HUES48 (cell line): ENCODE results near the gene MMP1.

Experiments used
- H3K27ac ChIP-seq: one replicate; pipeline ENCODE4 v1.7.0; 2013; ENCODE audit warnings: low read depth, low read length, inconsistent platforms
- H3K27me3 ChIP-seq: 2 replicates; pipeline ENCODE4 v1.6.1; 2013; ENCODE audit warnings: mild to moderate bottlenecking, low read length; ENCODE audit not compliant: control insufficient read depth, insufficient read depth
- H3K36me3 ChIP-seq: 2 replicates; pipeline ENCODE4 v1.6.1; 2013; ENCODE audit warnings: low read length; ENCODE audit not compliant: control insufficient read depth, insufficient read depth
- H3K4me1 ChIP-seq: 2 replicates; pipeline ENCODE4 v1.6.1; 2013; ENCODE audit warnings: mild to moderate bottlenecking, low read length; ENCODE audit not compliant: control insufficient read depth, insufficient read depth
- H3K4me3 ChIP-seq: 2 replicates; pipeline ENCODE4 v1.5.1; 2013; ENCODE audit warnings: mild to moderate bottlenecking, low read depth, low read length
- H3K9ac ChIP-seq: 2 replicates; pipeline ENCODE4 v1.6.1; 2013; ENCODE audit warnings: mild to moderate bottlenecking, low read depth, low read length, moderate library complexity
- H3K9me3 ChIP-seq: 2 replicates; pipeline ENCODE4 v1.6.1; 2013; ENCODE audit warnings: low read length; ENCODE audit not compliant: control insufficient read depth, insufficient read depth

Gene MMP1

GRCh38 chr11:102784380-102784779 is 13.6 kb downstream of the MMP1 start:
- H3K9ac ChIP-seq, result no peak overlapping the region
- H3K27me3 ChIP-seq, result no peaks in the 10 kb centered on the region
- H3K9me3 ChIP-seq, result no peaks in the 10 kb centered on the region
- no peak overlapping the region for H3K4me3 ChIP-seq
- H3K4me1 ChIP-seq, result peaks cover 23% of the 10 kb centered on the region
- H3K36me3 ChIP-seq, result no peaks in the 10 kb centered on the region
- no peak overlapping the region for H3K27ac ChIP-seq

- no peaks in the 10 kb centered on the region for H3K27me3 ChIP-seq
- no peaks in the 10 kb centered on the region for H3K9me3 ChIP-seq
- no peak overlapping the region for H3K27ac ChIP-seq
- H3K4me1 ChIP-seq, result peaks cover 24% of the 10 kb centered on the region
- no peaks in the 10 kb centered on the region for H3K36me3 ChIP-seq
- H3K4me3 ChIP-seq, result no peak overlapping the region
- H3K9ac ChIP-seq, result no peak overlapping the region
Observed at GRCh38 chr11:102783720-102784119, 14.2 kb downstream of the MMP1 start.

GRCh38 chr11:102783016-102783415 is 14.9 kb downstream of the MMP1 start:
- Histone ChIP-seq H3K27ac (no peak overlapping the region), H3K27me3 (no peaks in the 10 kb centered on the region), H3K4me1 (peaks cover 24% of the 10 kb centered on the region), H3K9ac (no peak overlapping the region), H3K36me3 (no peaks in the 10 kb centered on the region), H3K4me3 (no peak overlapping the region), H3K9me3 (no peaks in the 10 kb centered on the region)

GRCh38 chr11:102781676-102782075 is 16.3 kb downstream of the MMP1 start:
- Histone ChIP-seq H3K4me3 (no peak overlapping the region), H3K4me1 (peaks cover 24% of the 10 kb centered on the region), H3K27me3 (no peaks in the 10 kb centered on the region), H3K9ac (no peak overlapping the region), H3K9me3 (no peaks in the 10 kb centered on the region), H3K27ac (no peak overlapping the region), H3K36me3 (no peaks in the 10 kb centered on the region)

- Histone ChIP-seq H3K4me3 (no peak within 1 kb of the TSS; the same call in 1 of the 2 replicates), H3K36me3 (no peaks in the 10 kb centered on the region), H3K27ac (peak within 1 kb of the TSS; percentile 70), H3K9me3 (no peaks in the 10 kb centered on the region), H3K9ac (no peak within 1 kb of the TSS; the same call in 1 of the 2 replicates), H3K27me3 (no peaks in the 10 kb centered on the region), H3K4me1 (peaks cover 19% of the 10 kb centered on the region)
Observed at GRCh38 chr11:102780491-102780918, 17.5 kb downstream of the MMP1 start, which contains the start of gene MMP10. Gene MMP10, minus strand, starts transcription at chr11:102780628. Its CDS starts 37 bp downstream, at chr11:102780591.

- Histone ChIP-seq H3K9me3 (no peaks in the 10 kb centered on the region), H3K4me1 (peaks cover 19% of the 10 kb centered on the region), H3K4me3 (no peak overlapping the region), H3K27me3 (no peaks in the 10 kb centered on the region), H3K27ac (no peak overlapping the region), H3K9ac (no peak overlapping the region), H3K36me3 (no peaks in the 10 kb centered on the region)
Observed at GRCh38 chr11:102776454-102776853, 21.5 kb downstream of the MMP1 start.

- Histone ChIP-seq H3K9ac (no peak overlapping the region), H3K27me3 (no peaks in the 10 kb centered on the region), H3K4me3 (no peak overlapping the region), H3K4me1 (no peaks in the 10 kb centered on the region), H3K27ac (no peak overlapping the region), H3K36me3 (no peaks in the 10 kb centered on the region), H3K9me3 (no peaks in the 10 kb centered on the region)
Observed at GRCh38 chr11:102773386-102773785, 24.6 kb downstream of the MMP1 start.

GRCh38 chr11:102771351-102771750 is 26.6 kb downstream of the MMP1 start:
- no peaks in the 10 kb centered on the region for H3K9me3 ChIP-seq

GRCh38 chr11:102770191-102770590 is 27.8 kb downstream of the MMP1 start:
- Histone ChIP-seq H3K9ac (no peak overlapping the region), H3K9me3 (no peaks in the 10 kb centered on the region), H3K4me3 (no peak overlapping the region), H3K27ac (no peak overlapping the region), H3K4me1 (no peaks in the 10 kb centered on the region), H3K27me3 (no peaks in the 10 kb centered on the region), H3K36me3 (no peaks in the 10 kb centered on the region)

More at GRCh38 chr11:102771351-102771750, 26.6 kb downstream of the MMP1 start:
- no peak overlapping the region for H3K4me3 ChIP-seq
- H3K4me1 ChIP-seq, result no peaks in the 10 kb centered on the region
- H3K27ac ChIP-seq, result no peak overlapping the region
- no peaks in the 10 kb centered on the region for H3K27me3 ChIP-seq
- H3K9ac ChIP-seq, result no peak overlapping the region
- H3K36me3 ChIP-seq, result no peaks in the 10 kb centered on the region

GRCh38 chr11:102767800-102768199 is 30.2 kb downstream of the MMP1 start:
- no peak overlapping the region for H3K9ac ChIP-seq
- no peak overlapping the region for H3K27ac ChIP-seq
- no peaks in the 10 kb centered on the region for H3K27me3 ChIP-seq
- H3K4me3 ChIP-seq, result no peak overlapping the region
- H3K4me1 ChIP-seq, result no peaks in the 10 kb centered on the region
- no peaks in the 10 kb centered on the region for H3K9me3 ChIP-seq
- no peaks in the 10 kb centered on the region for H3K36me3 ChIP-seq

GRCh38 chr11:102763440-102763839 is 34.5 kb downstream of the MMP1 start:
- H3K9me3 ChIP-seq, result no peaks in the 10 kb centered on the region
- peaks cover 6% of the 10 kb centered on the region for H3K4me1 ChIP-seq
- H3K4me3 ChIP-seq, result no peak overlapping the region
- no peaks in the 10 kb centered on the region for H3K36me3 ChIP-seq
- H3K27ac ChIP-seq, result no peak overlapping the region
- H3K9ac ChIP-seq, result no peak overlapping the region
- H3K27me3 ChIP-seq, result no peaks in the 10 kb centered on the region

GRCh38 chr11:102762361-102762767 is 35.6 kb downstream of the MMP1 start:
- H3K27ac ChIP-seq, result no peak overlapping the region

More at GRCh38 chr11:102762361-102762767, 35.6 kb downstream of the MMP1 start:
- no peaks in the 10 kb centered on the region for H3K27me3 ChIP-seq
- no peak overlapping the region for H3K4me3 ChIP-seq
- no peak overlapping the region; the same call in 1 of the 2 replicates for H3K9ac ChIP-seq
- no peaks in the 10 kb centered on the region for H3K36me3 ChIP-seq
- no peaks in the 10 kb centered on the region for H3K9me3 ChIP-seq
- peaks cover 6% of the 10 kb centered on the region for H3K4me1 ChIP-seq
